B cell (primary cell): ENCODE results near the gene TMEM203. TPM values are rescaled to one million over a fixed set of nuclear protein-coding genes. Genes with fewer than 3 reads are reported as not detected.

Source experiments
- ATAC-seq: fragments of 200-7000 bp; cut with Tn5 transposase; one replicate; pipeline ENCODE4 v1.10.0; 2021; ENCODE audit warnings: low read depth, mild to moderate bottlenecking, moderate number of reproducible peaks, moderate library complexity
- CTCF ChIA-PET: fragments of 350-600 bp; sonication (Branson Sonifier 250); formaldehyde crosslinking; loops from one replicate; lab custom pipeline; 2021; ENCODE audit warnings: antibody characterized with exemption, inconsistent platforms; lab: Charles Lee
- POLR2A ChIA-PET: fragments of 350-600 bp; sonication (Branson Sonifier 250); formaldehyde crosslinking; loops from one replicate; lab custom pipeline; 2021; ENCODE audit warnings: antibody characterized with exemption; lab: Charles Lee
- DNase-seq: peaks from one replicate; pipeline ENCODE4 v3.0.0; 2013
- H2AFZ ChIP-seq: 2 replicates; pipeline ENCODE4 v1.6.1; 2012; ENCODE audit warnings: mild to moderate bottlenecking, low read depth, low read length; ENCODE audit not compliant: insufficient read depth, poor library complexity, severe bottlenecking
- H3K27ac ChIP-seq, 2 donors: 1 replicate in 1 of 2; 2 replicates in 1 of 2; pipeline ENCODE4 v1.5.1; 2012 to 2013; ENCODE audit warnings: low read length in 2 of 2, mild to moderate bottlenecking in 2 of 2, moderate library complexity in 1 of 2
- H3K27me3 ChIP-seq, 4 experiments: fragments of 200-600 bp in 1 of 4; sonication (generic) in 1 of 4; replicated peaks in 1 of 4; 1 replicate in 2 of 4; 2 replicates in 2 of 4; pipeline versions ENCODE4 v1.6.1 to v1.7.0; 2013 to 2016; ENCODE audit warnings: low read length in 3 of 4, mild to moderate bottlenecking in 2 of 4, mixed read lengths in 1 of 4, moderate library complexity in 1 of 4; ENCODE audit not compliant: insufficient read depth in 4 of 4, control insufficient read depth in 3 of 4; ENCODE audit errors: control extremely low read depth in 1 of 4
- H3K36me3 ChIP-seq, 2 experiments: replicated peaks in 1 of 2; 1 replicate in 1 of 2; 2 replicates in 1 of 2; pipeline versions ENCODE4 v1.6.1 to v1.7.1; 2013; ENCODE audit warnings: low read length in 1 of 2; ENCODE audit not compliant: insufficient read depth in 2 of 2, control insufficient read depth in 1 of 2; ENCODE audit errors: control extremely low read depth in 1 of 2, extremely low read depth in 1 of 2
- H3K4me1 ChIP-seq, 2 donors: fragments of 200-600 bp in 1 of 2; sonication (generic) in 1 of 2; 1 replicate in 1 of 2; 2 replicates in 1 of 2; pipeline versions ENCODE4 v1.5.1 to v1.6.1; 2013 to 2017; ENCODE audit warnings: low read length in 2 of 2; ENCODE audit not compliant: control insufficient read depth in 2 of 2, insufficient read depth in 2 of 2
- H3K4me2 ChIP-seq: replicated peaks from 2 replicates; pipeline ENCODE3; 2012; ENCODE audit warnings: mild to moderate bottlenecking, low read depth, low read length; ENCODE audit not compliant: poor library complexity, severe bottlenecking
- H3K4me3 ChIP-seq, 5 experiments: fragments of 200-600 bp in 1 of 5; sonication (generic) in 1 of 5; 1 replicate in 3 of 5; 2 replicates in 2 of 5; pipeline versions ENCODE4 v1.5.1 to v1.7.0; 2011 to 2016; ENCODE audit warnings: low read length in 4 of 5, mild to moderate bottlenecking in 4 of 5, low read depth in 2 of 5, control low read depth in 1 of 5, moderate library complexity in 1 of 5; ENCODE audit not compliant: insufficient read depth in 1 of 5; ENCODE audit errors: control extremely low read depth in 1 of 5, extremely low read depth in 1 of 5
- H3K79me2 ChIP-seq: fragments of 200-600 bp; sonication (generic); one replicate; pipeline ENCODE4 v1.6.0; 2016; ENCODE audit warnings: low read length; ENCODE audit not compliant: control insufficient read depth, insufficient read depth
- H3K9ac ChIP-seq: fragments of 200-600 bp; sonication (generic); 2 replicates; pipeline ENCODE4 v1.6.1; 2017; ENCODE audit warnings: mild to moderate bottlenecking, low read length, moderate library complexity
- H3K9me3 ChIP-seq, 3 donors: one replicate each; pipeline versions ENCODE4 v1.6.1 to v1.7.1; 2013; ENCODE audit warnings: low read length in 2 of 3; ENCODE audit not compliant: control insufficient read depth in 2 of 3, insufficient read depth in 1 of 3; ENCODE audit errors: control extremely low read depth in 1 of 3
- H4K20me1 ChIP-seq: 2 replicates; pipeline ENCODE4 v1.6.0; 2012; ENCODE audit warnings: mild to moderate bottlenecking, low read length; ENCODE audit not compliant: insufficient read depth, control insufficient read depth, poor library complexity, severe bottlenecking
- H3K27ac Mint-ChIP-seq: one replicate; pipeline ENCODE4 v1.8.0; 2021; ENCODE audit warnings: mixed read lengths
- H3K27me3 Mint-ChIP-seq: one replicate; pipeline ENCODE4 v1.8.0; 2021; ENCODE audit warnings: mixed read lengths
- H3K4me1 Mint-ChIP-seq: one replicate; pipeline ENCODE4 v1.8.0; 2021; ENCODE audit warnings: mixed read lengths
- H3K4me3 Mint-ChIP-seq: one replicate; pipeline ENCODE4 v1.8.0; 2021; ENCODE audit warnings: mixed read lengths
- H3K9me3 Mint-ChIP-seq: one replicate; pipeline ENCODE4 v1.8.0; 2022; ENCODE audit warnings: mixed read lengths; ENCODE audit not compliant: insufficient read depth
- CTCF ChIP-seq: fragments of 200-600 bp; IDR thresholded peaks from one replicate; pipeline ENCODE4 v1.8.0; 2022; ENCODE audit warnings: antibody characterized with exemption, mild to moderate bottlenecking
- EZH2 ChIP-seq: IDR thresholded peaks from 2 replicates; pipeline ENCODE4 v1.6.1; 2012; ENCODE audit warnings: borderline replicate concordance, low read depth, mild to moderate bottlenecking, moderate library complexity, low read length; ENCODE audit not compliant: insufficient read depth, poor library complexity, severe bottlenecking
- WGBS: methylation state at CpG from one replicate; pipeline ENCODE4 v1.1.5; 2013; ENCODE audit warnings: missing lambda C conversion rate; ENCODE audit not compliant: insufficient coverage; 5-methylcytosine and 5-hydroxymethylcytosine counted together
- intact Hi-C: fragments of 100-400 bp; cut with micrococcal nuclease; formaldehyde crosslinking; loops from one replicate; pipeline ENCODE4 v1.10.0; 2022
- polyA plus RNA-seq: library from polyadenylated mRNA; depleted of rRNA; stranded (reverse); fragments of >200 nt; gene quantifications from 2 replicates; pipeline ENCODE4 v1.2.3, GENCODE V29; 2012
- total RNA-seq, 2 donors: library from RNA; stranded (reverse); fragments of 120-200 nt in 1 of 2; gene quantifications; 1 replicate in 1 of 2; 2 replicates in 1 of 2; pipeline versions ENCODE4 v1.2.3 to v1.2.4, GENCODE V29; 2013 to 2022

The TMEM203 gene
- total and polyA plus RNA-seq, 2 donors (not counting 1 experiment from before 2014, with no cell fraction given), result 20.6 to 35.7 TPM

GRCh38 chr9:137161558-137162486, 43.6 kb downstream of the TMEM203 start:
- no peak overlapping the region for H3K27ac Mint-ChIP-seq
- Histone ChIP-seq H4K20me1 (no peaks in the 10 kb centered on the region), H3K36me3 (no peaks in the 10 kb centered on the region), H3K4me2 (peak overlapping the region; percentile 35), H3K4me3 (no peak overlapping the region), H3K79me2 (no peaks in the 10 kb centered on the region), H2AFZ (no peak overlapping the region), H3K27ac (no peak overlapping the region), H3K9ac (no peak overlapping the region), H3K4me1 (peaks cover 16 to 37% of the 10 kb centered on the region in 2 donors), H3K27me3 (peaks cover 0 to 87% (median 37%) of the 10 kb centered on the region in 4 experiments), H3K9me3 (peaks cover 0 to 34% (median 0%) of the 10 kb centered on the region in 3 donors)
- no peaks in the 10 kb centered on the region for H3K9me3 Mint-ChIP-seq
- intact Hi-C loops, result no loop called here
- ATAC-seq (no peak), DNase-seq (no peak)
- CTCF ChIA-PET, result no interaction called here
- no peak overlapping the region for H3K4me3 Mint-ChIP-seq
- TF ChIP-seq CTCF (no peak), EZH2 (peak; percentile 48)
- peaks cover 23% of the 10 kb centered on the region for H3K4me1 Mint-ChIP-seq
- H3K27me3 Mint-ChIP-seq, result peaks cover 49% of the 10 kb centered on the region
- 25% methylated on average over 69 of the region's 71 CpGs for WGBS
- POLR2A ChIA-PET, result interaction anchor here (0.6 to 0.7 kb wide), 2 partner anchors 34 to 47 kb away, joined by 3 to 9 read pairs; no protein-coding TSS in a partner anchor
